ENCODE data around the gene KLHL3.
"Not testable (repeated sequence)": the region's sequence is repeated elsewhere in the genome, so short reads cannot be mapped to it uniquely, and the experiment has no call there.

DNA sequence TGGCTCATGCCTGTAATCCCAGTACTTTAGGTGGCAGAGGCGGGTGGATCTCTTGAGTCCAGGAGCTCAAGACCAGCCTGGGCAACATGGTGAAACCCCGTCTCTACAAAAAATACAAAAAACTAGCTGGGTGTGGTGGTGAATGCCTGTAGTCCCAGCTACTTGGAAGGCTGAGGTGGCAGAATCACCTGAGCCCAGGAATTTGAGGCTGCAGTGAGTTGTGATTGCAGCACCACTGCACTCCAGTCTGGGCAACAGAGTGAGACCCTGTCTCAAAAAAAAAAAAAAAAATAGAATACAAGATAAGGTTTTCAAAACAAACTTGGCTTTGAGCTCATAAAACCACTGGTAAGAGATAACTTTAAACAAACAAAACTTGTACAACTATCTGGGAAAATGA lies 92.8 kb downstream of the KLHL3 start:
- TF ChIP-seq POLR2A, EP300, POLR2AphosphoS5 (IDR thresholded peaks at IDR 0.05): not testable (repeated sequence)
- TF ChIP-seq, protein P1, sequence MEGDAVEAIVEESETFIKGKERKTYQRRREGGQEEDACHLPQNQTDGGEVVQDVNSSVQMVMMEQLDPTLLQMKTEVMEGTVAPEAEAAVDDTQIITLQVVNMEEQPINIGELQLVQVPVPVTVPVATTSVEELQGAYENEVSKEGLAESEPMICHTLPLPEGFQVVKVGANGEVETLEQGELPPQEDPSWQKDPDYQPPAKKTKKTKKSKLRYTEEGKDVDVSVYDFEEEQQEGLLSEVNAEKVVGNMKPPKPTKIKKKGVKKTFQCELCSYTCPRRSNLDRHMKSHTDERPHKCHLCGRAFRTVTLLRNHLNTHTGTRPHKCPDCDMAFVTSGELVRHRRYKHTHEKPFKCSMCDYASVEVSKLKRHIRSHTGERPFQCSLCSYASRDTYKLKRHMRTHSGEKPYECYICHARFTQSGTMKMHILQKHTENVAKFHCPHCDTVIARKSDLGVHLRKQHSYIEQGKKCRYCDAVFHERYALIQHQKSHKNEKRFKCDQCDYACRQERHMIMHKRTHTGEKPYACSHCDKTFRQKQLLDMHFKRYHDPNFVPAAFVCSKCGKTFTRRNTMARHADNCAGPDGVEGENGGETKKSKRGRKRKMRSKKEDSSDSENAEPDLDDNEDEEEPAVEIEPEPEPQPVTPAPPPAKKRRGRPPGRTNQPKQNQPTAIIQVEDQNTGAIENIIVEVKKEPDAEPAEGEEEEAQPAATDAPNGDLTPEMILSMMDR (IDR thresholded peaks at IDR 0.05): not testable (repeated sequence)

Data from suprapubic skin (tissue), 4 donors.